H1 (cell line): ENCODE measurements around the gene CACNA1A. TPM values are rescaled to one million over a fixed set of nuclear protein-coding genes. Genes with fewer than 3 reads are reported as not detected.

Source experiments
- CTCF ChIA-PET: fragments of 300-600 bp; sonication (Branson Sonifier 250); formaldehyde crosslinking; loops from one replicate; lab custom pipeline; 2021; ENCODE audit not compliant: partially characterized antibody; lab: Charles Lee
- POLR2A ChIA-PET: fragments of 300-600 bp; sonication (Branson Sonifier 250); formaldehyde crosslinking; loops from one replicate; lab custom pipeline; 2021; ENCODE audit warnings: inconsistent platforms; ENCODE audit not compliant: partially characterized antibody; lab: Charles Lee
- DNase-seq, 2 experiments: peaks; one replicate each; pipeline versions ENCODE4 v3.0.0 to v3.0.0-alpha.2; 2010 to 2022; ENCODE audit warnings: low spot score in 2 of 2, low read depth in 1 of 2, mixed read lengths in 1 of 2
- FAIRE-seq: peaks from 2 replicates; lab custom pipeline; 2011; peaks lifted over from hg19 to GRCh38; lab: Jason Lieb, UNC
- H2AFZ ChIP-seq: 2 replicates; pipeline ENCODE4 v1.8.1; 2012; ENCODE audit warnings: low read length, inconsistent platforms
- H2AK5ac ChIP-seq: 2 replicates; pipeline ENCODE4 v1.6.1; 2013; ENCODE audit warnings: low read depth, low read length
- H2BK120ac ChIP-seq: replicated peaks from 2 replicates; pipeline ENCODE3; 2013; ENCODE audit warnings: low read depth, low read length, inconsistent platforms
- H2BK12ac ChIP-seq: 2 replicates; pipeline ENCODE4 v1.6.1; 2013; ENCODE audit warnings: low read depth, low read length
- H2BK15ac ChIP-seq: 2 replicates; pipeline ENCODE4 v1.6.1; 2013; ENCODE audit warnings: low read length
- H2BK20ac ChIP-seq: 2 replicates; pipeline ENCODE4 v1.6.1; 2013; ENCODE audit warnings: low read length
- H2BK5ac ChIP-seq: 2 replicates; pipeline ENCODE4 v1.6.1; 2013; ENCODE audit warnings: low read depth, low read length
- H3K14ac ChIP-seq: 2 replicates; pipeline ENCODE4 v1.6.1; 2013; ENCODE audit warnings: inconsistent platforms; ENCODE audit not compliant: insufficient read length
- H3K18ac ChIP-seq: 2 replicates; pipeline ENCODE4 v1.6.1; 2013; ENCODE audit warnings: low read length; ENCODE audit errors: extremely low read depth
- H3K23ac ChIP-seq: 2 replicates; pipeline ENCODE4 v1.6.1; 2013; ENCODE audit warnings: inconsistent platforms; ENCODE audit not compliant: insufficient read length
- H3K23me2 ChIP-seq: 2 replicates; pipeline ENCODE4 v1.6.1; 2013; ENCODE audit warnings: low read depth, low read length
- H3K27ac ChIP-seq: 2 replicates; pipeline ENCODE4 v1.6.1; 2011; ENCODE audit warnings: low read depth, low read length, inconsistent platforms
- H3K27me3 ChIP-seq, 4 experiments: replicated peaks in 1 of 4; 1 replicate in 1 of 4; 2 replicates in 3 of 4; pipeline versions ENCODE4 v1.6.1 to v1.8.1; 2011 to 2013; ENCODE audit warnings: low read length in 3 of 4, mild to moderate bottlenecking in 3 of 4, inconsistent platforms in 2 of 4, mixed read lengths in 2 of 4, moderate library complexity in 1 of 4; ENCODE audit not compliant: control insufficient read depth in 3 of 4, insufficient read depth in 3 of 4; ENCODE audit errors: extremely low read depth in 1 of 4
- H3K36me3 ChIP-seq, 4 experiments: 2 replicates each; pipeline versions ENCODE4 v1.6.1 to v1.8.1; 2011 to 2013; ENCODE audit warnings: mild to moderate bottlenecking in 4 of 4, low read length in 3 of 4, moderate library complexity in 2 of 4, control low read depth in 1 of 4, inconsistent platforms in 1 of 4; ENCODE audit not compliant: insufficient read depth in 4 of 4, control insufficient read depth in 2 of 4
- H3K4ac ChIP-seq: replicated peaks from 2 replicates; pipeline ENCODE3; 2013; ENCODE audit warnings: low read length, low read depth, mixed read lengths, inconsistent platforms; ENCODE audit not compliant: insufficient read length
- H3K4me1 ChIP-seq, 4 experiments: replicated peaks in 1 of 4; 1 replicate in 1 of 4; 2 replicates in 3 of 4; pipeline versions ENCODE4 v1.6.1 to v1.8.1; 2011 to 2013; ENCODE audit warnings: low read length in 3 of 4, inconsistent platforms in 2 of 4, mixed read lengths in 1 of 4; ENCODE audit not compliant: insufficient read depth in 4 of 4, control insufficient read depth in 3 of 4
- H3K4me2 ChIP-seq, 2 experiments: 2 replicates each; pipeline versions ENCODE4 v1.6.1 to v1.8.1; 2011 to 2013; ENCODE audit warnings: low read depth in 2 of 2, low read length in 2 of 2, control low read depth in 1 of 2, inconsistent platforms in 1 of 2, mild to moderate bottlenecking in 1 of 2; ENCODE audit not compliant: insufficient read depth in 1 of 2
- H3K4me3 ChIP-seq, 4 experiments: fragments of 200-600, 300-600 bp in 1 of 4; sonication (generic), shearing (Covaris generic), sonication (Bioruptor Twin) in 1 of 4; 2 replicates each; pipeline versions ENCODE4 v1.5.1 to v1.8.1; 2011 to 2016; ENCODE audit warnings: low read length in 4 of 4, low read depth in 3 of 4, control low read depth in 2 of 4, inconsistent platforms in 2 of 4, mild to moderate bottlenecking in 2 of 4, mixed read lengths in 1 of 4, moderate library complexity in 1 of 4; ENCODE audit not compliant: insufficient read depth in 2 of 4; ENCODE audit errors: extremely low read depth in 1 of 4
- H3K56ac ChIP-seq: replicated peaks from 2 replicates; pipeline ENCODE3; 2013; ENCODE audit warnings: low read depth, mild to moderate bottlenecking, mixed read lengths, low read length, inconsistent platforms; ENCODE audit not compliant: insufficient read length
- H3K79me1 ChIP-seq: 2 replicates; pipeline ENCODE4 v1.6.1; 2013; ENCODE audit warnings: low read depth, low read length, control low read depth
- H3K79me2 ChIP-seq, 2 experiments: 2 replicates each; pipeline versions ENCODE4 v1.6.1 to v1.8.1; 2012 to 2013; ENCODE audit warnings: low read length in 2 of 2, mild to moderate bottlenecking in 2 of 2, inconsistent platforms in 1 of 2; ENCODE audit not compliant: insufficient read depth in 2 of 2, control insufficient read depth in 1 of 2
- H3K9ac ChIP-seq, 4 experiments: replicated peaks in 1 of 4; 1 replicate in 1 of 4; 2 replicates in 3 of 4; pipeline versions ENCODE4 v1.6.1 to v1.8.1; 2011 to 2013; ENCODE audit warnings: low read depth in 3 of 4, low read length in 3 of 4, control low read depth in 2 of 4, mild to moderate bottlenecking in 2 of 4, moderate library complexity in 2 of 4, inconsistent platforms in 1 of 4; ENCODE audit errors: extremely low read depth in 1 of 4
- H3K9me3 ChIP-seq, 2 experiments: 2 replicates each; pipeline versions ENCODE4 v1.6.1 to v1.8.1; 2012 to 2013; ENCODE audit warnings: mild to moderate bottlenecking in 2 of 2, moderate library complexity in 2 of 2, control low read depth in 1 of 2, inconsistent platforms in 1 of 2, low read depth in 1 of 2, low read length in 1 of 2, mixed read lengths in 1 of 2; ENCODE audit not compliant: insufficient read depth in 2 of 2
- H4K20me1 ChIP-seq, 2 experiments: replicated peaks in 1 of 2; 2 replicates each; pipeline versions ENCODE3 to v1.8.1; 2011 to 2013; ENCODE audit warnings: inconsistent platforms in 2 of 2, low read length in 2 of 2, mild to moderate bottlenecking in 1 of 2; ENCODE audit not compliant: insufficient read depth in 2 of 2, control insufficient read depth in 1 of 2
- H4K5ac ChIP-seq: 2 replicates; pipeline ENCODE4 v1.6.1; 2013; ENCODE audit warnings: low read length, low read depth, mixed read lengths, inconsistent platforms; ENCODE audit not compliant: insufficient read length
- H4K8ac ChIP-seq: 2 replicates; pipeline ENCODE4 v1.8.0; 2013; ENCODE audit warnings: mild to moderate bottlenecking, moderate library complexity, low read length, inconsistent platforms; ENCODE audit not compliant: insufficient read depth; ENCODE audit errors: extremely low read depth
- H4K91ac ChIP-seq: replicated peaks from 2 replicates; pipeline ENCODE3; 2013; ENCODE audit warnings: low read length, mixed read lengths, inconsistent platforms; ENCODE audit not compliant: insufficient read length
- ASH2L ChIP-seq: fragments of 200-600, 300-600 bp; sonication (generic); IDR thresholded peaks from one replicate; pipeline ENCODE4 v1.7.1; 2017; ENCODE audit warnings: low read length
- BCL11A ChIP-seq, 2 experiments: IDR thresholded peaks; one replicate each; pipeline ENCODE4 v1.6.1; 2011; ENCODE audit warnings: low read depth in 2 of 2, low read length in 2 of 2, mild to moderate bottlenecking in 2 of 2
- CHD1 ChIP-seq: IDR thresholded peaks from 2 replicates; pipeline ENCODE4 v1.6.1; 2012; ENCODE audit warnings: low read depth, low read length, improper control_type of control experiment
- CTBP2 ChIP-seq: IDR thresholded peaks from 2 replicates; pipeline ENCODE4 v1.7.0; 2011; ENCODE audit warnings: borderline replicate concordance, mild to moderate bottlenecking, moderate library complexity, mixed read lengths, low read length; ENCODE audit not compliant: insufficient read depth, insufficient read length
- MAFK ChIP-seq: IDR thresholded peaks from 2 replicates; pipeline ENCODE4 v1.6.1; 2012; ENCODE audit warnings: low read depth, mild to moderate bottlenecking, improper control_type of control experiment, low read length
- NANOG ChIP-seq: IDR thresholded peaks from 2 replicates; pipeline ENCODE4 v1.6.1; 2011; ENCODE audit warnings: low read length, low read depth, mild to moderate bottlenecking, inconsistent platforms; ENCODE audit not compliant: insufficient read depth, poor library complexity, severe bottlenecking
- NRF1 ChIP-seq: IDR thresholded peaks from 2 replicates; pipeline ENCODE4 v1.6.1; 2011; ENCODE audit warnings: mild to moderate bottlenecking, low read depth, low read length, improper control_type of control experiment
- RXRA ChIP-seq: IDR thresholded peaks from 2 replicates; pipeline ENCODE4 v1.6.1; 2011; ENCODE audit warnings: low read depth, mild to moderate bottlenecking, low read length, moderate library complexity; ENCODE audit not compliant: insufficient read depth
- SAP30 ChIP-seq: fragments of 300-600 bp; sonication (generic); IDR thresholded peaks from 2 replicates; pipeline ENCODE4 v1.7.1; 2012; ENCODE audit warnings: low read length, moderate library complexity, mild to moderate bottlenecking, inconsistent platforms; ENCODE audit not compliant: insufficient read depth, insufficient replicate concordance
- TCF12 ChIP-seq: IDR thresholded peaks from 2 replicates; pipeline ENCODE4 v1.6.1; 2011; ENCODE audit warnings: low read depth, mild to moderate bottlenecking, low read length
- WGBS, 2 experiments: shearing (Covaris generic) in 1 of 2; methylation state at CpG; one replicate each; pipeline versions ENCODE4 v1.1.6 to v1.1.7; 2013 to 2015; ENCODE audit warnings: low lambda C conversion rate in 2 of 2, mixed read lengths in 2 of 2, inconsistent platforms in 1 of 2, low coverage in 1 of 2, missing lambda C conversion rate in 1 of 2; ENCODE audit not compliant: insufficient replicate concordance in 2 of 2, insufficient coverage in 1 of 2, insufficient read length in 1 of 2; ENCODE audit errors: extremely low coverage in 1 of 2, missing lambda C conversion rate in 1 of 2; 5-methylcytosine and 5-hydroxymethylcytosine counted together
- polyA plus RNA-seq, 7 experiments: library from polyadenylated mRNA; depleted of rRNA in 3 of 7; stranded (reverse) in 5 of 7; unstranded in 2 of 7; fragments of >200 nt in 5 of 7; fragments of 200-250 nt in 2 of 7; gene quantifications; 1 replicate in 5 of 7; 2 replicates in 1 of 7; 4 replicates in 1 of 7; pipeline versions ENCODE4 v1.2.1 to v1.2.3, GENCODE V29; 2011 to 2013; ENCODE audit warnings: missing spikeins in 2 of 7, mixed read lengths in 2 of 7
- total RNA-seq: library from RNA; stranded (reverse); fragmentation: NEBNext Ultra II Directional; extraction: Animal tissue kit (Norgen Biotek cat#: 25700); gene quantifications from 2 replicates; pipeline ENCODE4 v1.2.1, GENCODE V29; 2021

Gene CACNA1A
- total and polyA plus RNA-seq, 2 of the 8 experiments (the other 6 are each of a cell fraction or from before 2014, with no cell fraction given): 10.7 to 25.3 TPM

DNA sequence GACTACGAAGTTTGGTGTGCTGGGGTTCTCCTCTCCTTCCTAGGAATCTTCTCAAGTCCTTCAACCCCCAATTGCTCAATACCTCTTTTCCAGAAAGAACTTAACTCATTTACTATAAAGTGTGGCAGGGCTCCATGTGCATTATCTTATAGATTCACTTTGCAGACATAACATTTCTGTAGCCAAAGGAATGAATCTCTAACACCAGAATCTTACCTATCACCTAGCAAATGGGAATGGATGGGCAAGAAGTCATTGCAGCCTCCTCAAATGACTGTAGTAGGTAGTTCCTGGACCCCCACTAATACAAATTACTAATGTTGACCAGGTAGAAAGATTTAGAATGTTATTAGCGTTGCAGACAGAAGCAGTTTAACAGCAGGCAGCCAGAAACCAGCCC is 5.7 kb upstream of the CACNA1A start:
- no peak overlapping the region for H3K9ac ChIP-seq
- H3K79me2 ChIP-seq: no peaks in the 10 kb centered on the region
- H4K20me1 ChIP-seq: no peaks in the 10 kb centered on the region
- no peak overlapping the region for H2BK15ac ChIP-seq
- no peak overlapping the region for H4K5ac ChIP-seq
- no peak for TF ChIP-seq BCL11A (IDR thresholded peaks at IDR 0.05; ENCODE audit: low read depth in 2 of 2, low read length in 2 of 2)
- no peak for TF ChIP-seq MAFK
- TF ChIP-seq NRF1: no peak
- no peak for TF ChIP-seq TCF12
- no peak for TF ChIP-seq SAP30
- TF ChIP-seq NANOG: no peak
- TF ChIP-seq ASH2L: no peak
- TF ChIP-seq CHD1: no peak
- no peak for TF ChIP-seq RXRA
- no peak for TF ChIP-seq CTBP2
- no peak overlapping the region for H3K4me2 ChIP-seq
- DNase-seq (no peak), FAIRE-seq (no peak)
- CTCF ChIA-PET: no interaction called here
- WGBS, 2 experiments: 48% methylated on average over 2 of the region's 2 CpGs; no CpG with 5 or more reads in 1 of the 2 experiments
- no peak overlapping the region for H3K4ac ChIP-seq
- no peak overlapping the region for H3K14ac ChIP-seq
- H3K18ac ChIP-seq: no peak overlapping the region
- H2AK5ac ChIP-seq: no peak overlapping the region
- H3K27ac ChIP-seq: no peak overlapping the region
- H3K9me3 ChIP-seq: no peaks in the 10 kb centered on the region
- H3K4me1 ChIP-seq: peaks cover 0 to 3% (median 0%) of the 10 kb centered on the region in 4 experiments; a peak in 1 of 7 replicates
- H3K27me3 ChIP-seq: peaks cover 0 to 5% (median 0%) of the 10 kb centered on the region in 4 experiments; a peak in 4 of 7 replicates
- H3K36me3 ChIP-seq: no peaks in the 10 kb centered on the region
- POLR2A ChIA-PET: no interaction called here
- no peak overlapping the region for H3K56ac ChIP-seq
- no peak overlapping the region for H4K91ac ChIP-seq
- no peak overlapping the region for H2BK5ac ChIP-seq
- H3K4me3 ChIP-seq: no peak overlapping the region
- no peak overlapping the region for H2AFZ ChIP-seq
- no peaks in the 10 kb centered on the region for H3K79me1 ChIP-seq
- H3K23ac ChIP-seq: no peak overlapping the region
- H3K23me2 ChIP-seq: peaks cover 7% of the 10 kb centered on the region
- no peak overlapping the region for H2BK12ac ChIP-seq
- no peak overlapping the region for H4K8ac ChIP-seq
- H2BK20ac ChIP-seq: no peak overlapping the region
- no peak overlapping the region for H2BK120ac ChIP-seq
